GM18870 (cell line): Measurements from ENCODE around the gene ARNT2.

Source experiments
- ATAC-seq: cut with Tn5 transposase; IDR thresholded peaks from one replicate; pipeline ENCODE4 v1.9.1; 2021; ENCODE audit warnings: moderate library complexity; ENCODE audit not compliant: unreplicated experiment

ARNT2 gene

GRCh38 chr15:80569656-80570055 lies 165.5 kb downstream of the ARNT2 start:
- no peak for ATAC-seq

- no peak for ATAC-seq
Observed at GRCh38 chr15:80570553-80570952, 166.4 kb downstream of the ARNT2 start.

DNA sequence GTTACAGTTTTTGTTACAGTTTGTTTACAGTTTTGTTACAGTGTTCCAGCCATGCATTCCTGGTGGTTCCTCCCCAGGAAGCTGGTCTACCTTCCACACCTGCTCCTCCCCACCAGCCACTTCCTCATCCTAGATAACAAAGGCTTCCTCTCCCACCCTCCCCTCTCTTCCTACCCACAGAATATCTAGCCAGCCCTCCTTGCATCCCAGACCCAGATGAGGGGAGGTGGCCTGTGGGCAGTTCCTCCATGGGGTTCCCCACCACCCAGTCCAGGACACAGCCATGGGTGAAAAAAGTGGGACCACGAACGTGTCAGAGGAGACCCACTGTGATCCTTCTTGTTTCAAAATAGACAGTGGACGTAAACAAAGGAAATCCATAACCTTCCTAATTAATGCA lies 168.2 kb downstream of the ARNT2 start:
- ATAC-seq: no peak

GRCh38 chr15:80573606-80574005 lies 169.4 kb downstream of the ARNT2 start:
- no peak for ATAC-seq

GRCh38 chr15:80574590-80574989 lies 170.4 kb downstream of the ARNT2 start:
- ATAC-seq: no peak

GRCh38 chr15:80576519-80577090 lies 172.4 kb downstream of the ARNT2 start:
- ATAC-seq: no peak

- no peak for ATAC-seq
Observed at GRCh38 chr15:80577552-80578205, 173.5 kb downstream of the ARNT2 start.

DNA sequence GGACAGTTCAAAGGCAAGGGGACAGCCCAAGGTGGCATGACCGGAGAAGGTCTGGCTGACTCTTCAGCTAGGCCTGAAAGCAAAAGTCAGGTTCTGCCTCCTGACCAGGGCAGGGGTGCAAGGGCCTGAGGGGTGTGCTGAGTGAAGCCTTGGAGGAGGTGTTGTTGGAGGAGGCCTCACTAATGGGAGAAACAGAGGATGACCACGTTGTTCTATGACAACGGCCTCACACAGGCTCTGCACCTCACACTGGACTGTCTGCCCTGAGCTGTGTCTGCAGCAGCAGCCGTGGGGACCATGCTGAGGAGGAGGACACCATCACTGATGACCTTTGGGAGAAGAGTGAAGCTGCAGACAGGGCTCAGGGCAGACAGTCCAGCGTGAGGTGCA lies 174.0 kb downstream of the ARNT2 start:
- ATAC-seq: no peak

DNA sequence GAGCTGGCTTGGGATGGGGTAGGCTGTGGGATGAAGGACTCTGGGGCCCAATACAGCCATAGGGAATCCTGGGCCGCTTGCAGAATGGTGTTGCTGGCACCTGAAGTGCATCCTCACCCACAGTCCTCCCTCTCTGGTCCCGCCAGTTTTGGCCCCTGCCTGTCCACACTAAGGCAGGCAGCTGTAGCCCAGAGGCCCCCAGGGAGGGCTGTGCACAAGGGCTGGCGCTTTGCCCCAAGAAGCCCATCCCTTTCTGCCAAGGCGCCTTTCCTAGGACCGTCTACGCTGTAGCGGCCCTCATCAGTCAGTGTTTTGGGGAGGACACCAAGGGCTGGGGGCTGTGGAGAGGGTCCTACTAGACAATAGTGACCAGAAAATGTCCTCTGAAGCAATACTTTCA lies 174.7 kb downstream of the ARNT2 start:
- ATAC-seq: no peak

- ATAC-seq: no peak
Observed at GRCh38 chr15:80579611-80580010, 175.4 kb downstream of the ARNT2 start.

DNA sequence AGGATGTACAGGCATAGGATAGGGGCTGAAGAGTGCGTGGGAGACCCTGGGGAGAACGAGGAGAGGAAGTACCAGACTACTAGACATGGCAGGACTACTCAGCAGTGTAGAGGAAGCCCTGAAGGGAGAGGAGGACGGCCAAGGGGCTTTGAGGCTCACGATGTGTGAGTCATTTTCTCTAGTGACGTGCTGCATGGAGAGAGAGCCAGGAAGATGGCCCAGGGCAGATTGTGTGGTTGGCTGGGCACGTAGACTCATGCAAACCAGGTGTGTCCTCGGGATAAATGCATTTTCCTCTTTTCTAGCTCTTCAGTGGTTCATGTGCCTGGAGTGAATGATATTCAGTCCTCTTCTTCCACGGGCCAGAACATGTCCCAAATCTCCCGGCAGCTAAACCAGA lies 175.9 kb downstream of the ARNT2 start:
- ATAC-seq: no peak

DNA sequence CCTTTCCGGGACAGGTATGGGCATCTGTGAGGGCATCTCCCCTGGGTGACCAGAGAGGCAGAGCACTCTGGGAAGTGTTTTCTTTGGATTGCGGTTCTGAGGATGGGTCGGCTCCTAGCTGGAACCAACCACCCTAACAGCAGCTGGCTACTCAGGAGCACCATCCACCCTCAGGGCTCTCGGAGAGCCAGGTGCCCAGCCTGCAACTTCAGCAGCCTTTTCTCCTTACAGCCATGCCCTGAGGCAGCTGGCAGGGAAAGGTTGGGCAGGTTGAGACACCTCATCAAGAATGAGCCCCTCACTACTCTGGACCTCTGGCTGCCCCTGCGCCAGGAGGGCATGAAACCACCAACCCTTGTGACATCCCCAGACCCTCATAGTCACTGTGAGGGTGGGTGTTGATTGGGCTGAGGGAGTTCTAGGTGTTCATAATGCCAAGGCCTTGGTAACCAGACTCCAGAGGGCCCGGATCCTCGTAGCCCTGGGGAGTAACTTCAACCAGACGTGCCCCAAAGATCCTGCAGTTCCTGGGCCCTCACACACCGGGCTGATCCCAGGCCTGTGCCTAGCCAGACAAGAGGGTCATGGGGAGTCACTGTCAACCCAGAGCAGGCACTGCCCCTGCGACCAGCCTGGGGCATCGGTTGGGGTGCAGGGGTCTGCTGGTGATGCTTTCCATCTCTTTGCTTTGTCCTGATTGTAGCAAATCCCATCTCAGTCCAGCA lies 176.5 kb downstream of the ARNT2 start:
- ATAC-seq: no peak

DNA sequence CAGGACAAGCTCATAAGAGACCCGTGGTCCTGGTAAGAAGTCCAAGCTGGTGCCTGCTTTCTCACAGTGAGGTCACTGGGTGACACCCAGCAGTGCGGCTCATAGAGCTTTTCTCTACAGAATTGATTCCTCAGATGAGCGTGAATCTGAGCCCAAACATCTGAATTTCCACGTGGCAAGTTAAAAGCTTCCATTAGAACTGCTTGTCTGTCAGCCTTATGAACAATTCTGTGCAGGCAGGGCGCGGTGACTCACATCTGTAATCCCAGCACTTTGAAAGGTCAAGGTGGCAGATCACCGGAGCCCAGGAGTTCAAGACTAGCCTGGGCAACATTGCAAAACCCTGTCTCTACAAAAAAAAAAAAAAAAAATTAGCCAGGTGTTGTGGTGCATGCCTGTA lies 177.8 kb downstream of the ARNT2 start:
- no peak for ATAC-seq

GRCh38 chr15:80582816-80583423 lies 178.7 kb downstream of the ARNT2 start:
- ATAC-seq: no peak

DNA sequence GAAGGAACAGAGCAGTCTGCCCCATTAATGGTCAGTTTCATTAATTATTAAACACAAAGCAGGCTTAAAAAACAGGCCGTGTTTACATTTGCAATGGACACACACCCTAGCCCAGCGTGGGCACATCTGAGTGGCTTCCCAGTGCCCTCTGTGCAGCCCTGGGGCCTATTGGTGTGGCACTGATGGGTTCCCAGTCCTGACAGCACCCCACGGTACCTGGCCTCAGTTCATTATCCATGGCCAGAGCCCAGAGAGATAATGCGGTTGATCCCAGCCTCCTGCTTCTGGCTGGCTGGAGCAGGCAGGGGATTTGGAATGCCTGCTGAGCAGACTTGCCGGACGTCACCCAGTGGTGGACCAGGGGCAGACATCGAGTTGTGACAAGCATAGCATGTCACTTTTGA lies 180.4 kb downstream of the ARNT2 start:
- ATAC-seq: no peak

DNA sequence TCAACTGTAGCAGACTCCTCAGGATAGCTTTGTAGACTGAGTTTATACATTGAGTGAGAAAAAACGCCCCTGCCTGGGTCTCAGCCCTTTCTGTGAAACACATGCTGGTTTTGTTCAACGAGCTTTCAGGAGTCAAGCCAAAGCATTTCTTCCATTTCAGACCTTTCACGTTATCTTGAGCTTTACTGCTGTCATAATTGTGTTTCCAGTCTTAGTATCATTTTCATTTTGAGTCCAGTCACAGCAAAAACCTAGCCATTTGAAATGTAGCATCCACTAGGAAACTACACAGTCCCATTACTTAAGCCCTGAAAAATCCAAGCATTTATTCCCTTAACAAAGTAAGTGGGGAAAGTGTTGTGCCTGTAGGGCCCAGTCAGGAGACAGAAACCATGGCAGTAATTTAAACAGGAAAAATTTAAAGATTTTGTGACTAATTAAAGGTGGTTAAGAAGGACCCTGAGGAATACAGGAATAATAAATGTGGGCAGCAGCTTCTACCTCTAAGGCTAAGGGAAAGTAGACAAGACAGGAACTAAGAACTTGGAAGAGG lies 180.9 kb downstream of the ARNT2 start:
- no peak for ATAC-seq

GRCh38 chr15:80585544-80586018 lies 181.4 kb downstream of the ARNT2 start:
- no peak for ATAC-seq

DNA sequence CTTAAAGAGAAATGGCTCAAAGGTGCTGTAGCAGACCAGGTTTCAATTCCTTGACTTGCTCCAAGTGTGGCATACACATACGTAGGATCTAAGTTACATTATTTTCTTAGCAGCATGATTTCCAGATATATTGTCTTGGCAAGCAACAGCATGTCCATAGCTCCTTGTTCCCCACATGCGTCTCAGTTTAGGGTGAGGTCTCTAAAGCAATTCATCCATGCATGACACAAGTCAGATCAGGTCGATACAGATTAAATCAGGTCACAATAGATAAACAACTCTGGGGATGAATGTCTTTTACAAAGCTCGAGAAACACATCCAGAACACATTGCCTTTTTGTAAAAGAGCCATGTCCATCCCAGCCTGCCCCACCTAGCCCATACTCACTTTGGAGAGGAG lies 182.0 kb downstream of the ARNT2 start:
- no peak for ATAC-seq

DNA sequence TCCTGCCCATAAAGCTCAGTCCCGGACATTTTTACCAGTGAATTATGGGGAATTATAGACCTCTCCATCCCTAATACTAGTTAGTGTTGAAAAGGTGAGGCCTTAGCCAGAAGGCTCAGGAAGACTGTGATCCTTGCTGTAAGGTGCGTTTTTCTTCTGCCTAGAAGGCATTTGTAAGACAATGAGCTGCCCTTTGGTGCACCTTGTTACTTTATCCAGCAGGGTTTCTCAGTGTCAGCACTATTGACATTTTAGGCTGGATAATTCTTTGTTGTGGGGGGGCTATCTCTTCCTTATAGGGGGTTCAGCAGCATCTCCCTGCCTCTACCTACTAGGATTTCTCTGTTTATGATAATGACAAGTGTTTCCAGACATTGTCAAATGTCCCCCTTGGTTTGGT lies 182.8 kb downstream of the ARNT2 start:
- no peak for ATAC-seq

GRCh38 chr15:80587816-80588456 lies 183.8 kb downstream of the ARNT2 start:
- ATAC-seq: no peak

- ATAC-seq: no peak
Observed at GRCh38 chr15:80588801-80589200, 184.6 kb downstream of the ARNT2 start.
